ENCODE data around the gene ARID1B.

DNA sequence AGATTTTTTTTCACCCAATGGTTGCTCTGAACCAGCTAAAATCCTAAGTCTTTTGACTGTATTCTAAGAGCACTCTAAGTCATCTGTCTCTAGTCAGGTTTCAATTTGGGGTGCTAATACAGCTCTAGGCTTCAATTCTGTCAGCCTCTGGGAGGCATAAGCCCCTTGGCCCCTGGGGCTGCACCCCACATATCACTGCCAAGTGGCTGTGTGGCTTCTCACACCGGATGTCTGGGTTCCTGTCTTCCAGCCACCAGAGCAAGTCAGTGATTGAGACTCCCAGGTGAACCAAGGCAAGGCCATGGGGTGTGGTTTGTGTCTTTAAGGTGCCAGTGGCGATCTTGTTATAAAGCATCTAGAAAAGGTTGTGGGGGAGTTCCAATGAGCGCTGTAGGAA, 409.6 kb downstream of the ARID1B start:
- no peak for TF ChIP-seq POLR2A (IDR thresholded peaks at IDR 0.05)
- TF ChIP-seq, protein P1, sequence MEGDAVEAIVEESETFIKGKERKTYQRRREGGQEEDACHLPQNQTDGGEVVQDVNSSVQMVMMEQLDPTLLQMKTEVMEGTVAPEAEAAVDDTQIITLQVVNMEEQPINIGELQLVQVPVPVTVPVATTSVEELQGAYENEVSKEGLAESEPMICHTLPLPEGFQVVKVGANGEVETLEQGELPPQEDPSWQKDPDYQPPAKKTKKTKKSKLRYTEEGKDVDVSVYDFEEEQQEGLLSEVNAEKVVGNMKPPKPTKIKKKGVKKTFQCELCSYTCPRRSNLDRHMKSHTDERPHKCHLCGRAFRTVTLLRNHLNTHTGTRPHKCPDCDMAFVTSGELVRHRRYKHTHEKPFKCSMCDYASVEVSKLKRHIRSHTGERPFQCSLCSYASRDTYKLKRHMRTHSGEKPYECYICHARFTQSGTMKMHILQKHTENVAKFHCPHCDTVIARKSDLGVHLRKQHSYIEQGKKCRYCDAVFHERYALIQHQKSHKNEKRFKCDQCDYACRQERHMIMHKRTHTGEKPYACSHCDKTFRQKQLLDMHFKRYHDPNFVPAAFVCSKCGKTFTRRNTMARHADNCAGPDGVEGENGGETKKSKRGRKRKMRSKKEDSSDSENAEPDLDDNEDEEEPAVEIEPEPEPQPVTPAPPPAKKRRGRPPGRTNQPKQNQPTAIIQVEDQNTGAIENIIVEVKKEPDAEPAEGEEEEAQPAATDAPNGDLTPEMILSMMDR (IDR thresholded peaks at IDR 0.05) = no peak
